NCI-H1436 treated with DMSO at 0.1 percent for 48 hours (cell line): ENCODE results near the gene TAF1B.
"Not testable (repeated sequence)": the region's sequence is repeated elsewhere in the genome, so short reads cannot be mapped to it uniquely, and the experiment has no call there.

Experiments
- DNase-seq: peaks from one replicate; lab custom pipeline; 2025; lab: John Stamatoyannopoulos, UW

TAF1B gene

DNA sequence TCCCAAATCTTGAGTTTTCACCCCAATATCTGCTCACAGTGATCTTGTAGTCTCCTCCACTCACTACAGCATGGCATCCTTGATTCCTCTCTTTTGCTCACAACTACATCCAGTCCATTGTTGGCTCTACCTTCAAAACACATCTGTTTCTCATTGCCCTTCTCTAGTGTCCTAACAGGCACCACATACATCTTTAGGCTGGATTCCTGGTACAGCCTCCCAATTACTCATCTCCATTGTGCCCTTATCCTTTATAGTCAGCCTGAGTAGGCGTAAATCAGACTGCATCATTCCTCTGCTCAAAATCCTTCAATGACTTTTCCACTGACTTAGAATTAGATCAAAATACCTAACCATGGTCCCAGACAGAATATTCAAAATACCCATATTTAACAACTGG, 10.7 kb upstream of the TAF1B start:
- no peak for DNase-seq

DNA sequence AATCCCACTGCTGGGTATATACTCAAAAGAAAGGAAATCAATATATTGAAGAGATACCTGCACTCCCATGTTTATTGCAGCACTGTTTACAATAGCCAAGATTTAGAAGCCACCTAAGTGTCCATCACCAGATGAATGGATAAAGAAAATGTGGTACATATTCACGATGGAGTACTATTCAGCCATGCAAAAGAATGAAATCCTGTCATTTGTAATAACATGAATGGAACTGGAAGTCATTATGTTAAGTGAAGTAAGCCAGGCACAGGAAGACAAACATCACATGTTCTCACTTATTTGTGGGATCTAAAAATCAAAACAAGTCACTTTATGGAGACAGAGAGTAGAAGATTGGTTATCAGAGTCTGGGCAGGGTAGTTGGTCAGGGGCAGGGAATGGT, 8.2 kb upstream of the TAF1B start:
- DNase-seq = not testable (repeated sequence)

DNA sequence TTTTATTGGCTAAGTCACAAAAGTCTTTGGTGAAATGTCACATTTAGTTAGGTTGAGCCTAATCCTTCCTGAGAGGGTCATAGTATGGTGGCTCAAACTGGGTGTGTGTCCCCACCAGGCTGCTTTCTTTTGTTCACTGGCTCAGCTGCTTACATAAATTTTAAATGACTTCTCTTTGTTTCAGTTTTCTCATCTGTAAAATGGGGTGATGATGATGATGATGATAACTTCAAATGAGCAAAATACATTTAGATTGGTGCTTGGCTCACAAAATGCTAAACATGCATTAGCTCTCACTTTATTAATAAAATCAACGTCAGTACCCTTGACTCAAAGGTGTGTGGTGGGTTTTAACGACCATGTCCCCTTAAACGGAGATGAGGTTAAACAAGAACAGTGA, 7.2 kb upstream of the TAF1B start:
- DNase-seq = no peak

DNA sequence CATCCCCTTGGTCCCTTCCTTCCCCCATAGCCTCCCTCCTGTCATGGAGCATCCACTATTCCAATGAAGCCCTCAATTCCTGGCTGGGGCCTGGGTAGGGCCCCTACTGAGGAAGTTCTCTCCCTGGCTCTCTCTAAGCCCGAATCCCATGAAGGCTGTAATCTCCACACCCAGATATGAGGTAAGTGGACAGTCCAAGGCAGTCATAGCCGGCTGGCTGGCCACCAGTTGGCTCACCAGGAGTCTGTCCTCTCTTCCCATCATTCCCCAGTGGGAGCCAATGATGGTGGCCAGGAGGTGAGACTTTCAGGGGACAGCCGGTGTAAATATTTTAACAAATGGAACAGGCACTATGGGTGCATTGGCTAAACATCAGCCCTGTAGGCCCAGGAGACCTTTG, 6.8 kb upstream of the TAF1B start:
- no peak for DNase-seq

DNA sequence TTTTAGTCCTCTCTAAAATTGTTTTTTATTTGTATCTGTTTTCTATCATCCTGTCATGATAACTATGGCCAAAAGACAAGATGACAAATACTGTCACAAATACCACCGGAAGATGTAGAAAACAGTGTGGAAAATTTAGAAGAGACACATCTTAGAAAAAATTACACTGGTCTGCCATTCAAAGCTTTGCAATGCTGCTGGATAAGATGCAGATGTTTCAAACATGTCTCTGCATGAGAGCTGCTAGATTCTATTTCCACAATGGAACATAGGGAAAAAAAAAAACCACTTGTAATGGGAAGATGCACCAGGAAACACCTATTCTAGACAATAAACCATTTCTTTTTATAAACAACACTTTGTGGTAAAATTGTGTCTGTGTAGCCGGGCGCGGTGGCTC, 5.8 kb upstream of the TAF1B start:
- DNase-seq = no peak

DNA sequence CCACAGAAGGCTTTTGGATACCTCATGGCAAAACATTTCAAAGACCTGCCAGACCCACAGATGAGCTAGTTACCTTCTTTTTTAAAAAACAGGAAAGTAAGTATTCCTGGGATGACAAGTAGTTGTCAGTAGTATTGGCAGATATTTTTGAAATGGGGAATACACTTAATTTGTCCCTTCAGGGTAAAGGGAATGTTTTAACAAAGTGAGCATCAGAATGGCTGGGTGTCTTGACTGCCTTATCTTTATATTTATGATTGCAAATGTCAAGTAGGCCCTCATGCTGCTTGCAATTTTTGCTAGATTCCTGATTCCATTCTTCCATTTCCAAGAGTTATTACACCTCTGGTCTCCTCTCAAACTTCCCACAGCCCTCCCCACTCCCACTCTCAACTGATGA, 4.9 kb upstream of the TAF1B start:
- no peak for DNase-seq

DNA sequence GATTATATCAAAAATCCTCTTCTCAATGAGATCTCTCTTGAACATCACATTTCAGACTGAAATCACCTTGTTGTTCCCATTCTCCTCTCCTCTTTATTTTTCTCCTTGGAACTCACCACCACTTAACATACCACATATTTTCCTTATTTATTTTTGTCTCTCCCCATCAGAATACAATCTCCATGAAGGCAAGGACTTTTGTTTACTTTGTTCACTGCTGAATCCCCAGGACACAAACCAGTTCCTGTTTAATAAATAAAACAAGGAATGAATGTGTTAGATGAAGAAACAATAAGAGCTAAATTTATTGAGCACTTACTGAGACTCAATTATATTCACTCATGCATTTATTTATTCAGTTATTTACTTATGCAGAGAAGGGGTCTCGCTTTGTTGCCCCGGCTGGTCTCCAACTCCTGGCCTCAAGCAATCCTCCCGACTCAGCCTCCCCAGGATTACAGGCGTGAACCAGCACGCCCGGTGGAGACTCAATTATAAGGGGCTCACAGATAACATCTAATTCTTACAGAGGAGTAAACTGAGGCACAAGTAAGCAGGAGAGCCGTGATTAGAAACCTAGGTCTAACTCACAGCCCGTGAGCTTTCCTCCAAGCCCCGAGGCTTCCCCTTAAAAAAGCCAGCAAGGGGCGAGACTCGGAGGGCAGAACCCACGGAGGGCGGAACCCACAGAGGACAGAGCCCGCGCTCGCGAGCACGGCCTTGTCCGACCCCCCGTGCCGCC, 616 bp upstream of the TAF1B start:
- DNase-seq = no peak

DNA sequence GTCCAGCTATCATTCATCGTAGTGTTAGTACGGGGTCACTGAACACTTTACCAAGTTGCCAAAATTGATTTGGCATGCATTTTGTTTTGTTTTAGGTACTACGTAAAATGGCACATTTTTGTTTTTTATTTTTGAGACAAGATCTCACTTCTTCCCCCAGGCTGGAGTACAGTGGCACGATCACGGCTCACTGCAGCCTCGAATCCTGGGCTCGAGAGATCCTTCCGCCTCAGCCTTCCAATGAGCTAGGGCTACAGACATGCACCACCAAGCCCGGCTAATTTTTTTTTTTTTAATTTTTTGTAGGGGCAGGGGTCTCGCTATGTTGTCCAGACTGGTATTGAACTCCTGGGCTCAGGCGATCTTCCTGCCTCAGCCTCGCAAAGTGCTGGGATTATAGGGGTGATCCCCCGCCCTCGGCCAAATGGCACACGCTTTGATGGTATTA, 786 bp downstream of the TAF1B start:
- DNase-seq = no peak

DNA sequence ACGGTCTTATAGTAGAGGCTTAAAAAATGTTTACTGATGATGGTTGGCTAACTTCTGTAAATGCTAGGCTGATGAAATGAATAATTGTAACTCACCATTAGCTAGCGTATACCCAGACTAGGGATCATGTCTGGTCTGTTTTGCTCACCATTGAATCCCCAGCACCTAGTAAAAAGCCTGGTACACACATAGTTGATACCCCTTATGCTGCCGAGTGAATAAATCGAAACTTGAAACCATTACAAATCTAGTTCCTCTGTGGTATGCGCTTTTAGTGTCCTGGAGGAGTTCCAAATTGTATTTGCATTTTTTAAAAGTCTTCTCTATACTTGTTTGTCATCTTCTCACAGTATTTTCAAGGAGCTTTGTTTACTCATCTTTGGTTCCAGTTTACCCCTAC, 1.3 kb downstream of the TAF1B start:
- DNase-seq = no peak

DNA sequence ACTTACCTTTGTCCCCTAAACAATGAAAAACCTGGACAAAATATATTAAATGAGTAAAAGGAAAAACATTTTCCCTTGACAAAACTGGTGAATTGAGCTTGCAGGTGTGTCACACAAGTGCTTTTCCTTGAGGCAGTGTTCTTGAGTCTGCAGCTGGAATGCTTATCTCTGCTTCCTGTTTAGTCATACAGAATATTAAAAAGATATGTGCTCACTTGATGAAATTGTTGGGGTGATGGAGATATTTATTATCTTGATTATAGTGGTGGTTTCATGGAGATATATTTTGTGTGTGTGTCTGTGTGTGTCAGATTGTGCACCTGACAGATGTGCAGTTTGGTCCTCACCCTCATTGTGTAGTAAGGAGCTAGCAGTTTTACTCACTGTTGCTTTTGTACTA, 3.3 kb downstream of the TAF1B start:
- no peak for DNase-seq

DNA sequence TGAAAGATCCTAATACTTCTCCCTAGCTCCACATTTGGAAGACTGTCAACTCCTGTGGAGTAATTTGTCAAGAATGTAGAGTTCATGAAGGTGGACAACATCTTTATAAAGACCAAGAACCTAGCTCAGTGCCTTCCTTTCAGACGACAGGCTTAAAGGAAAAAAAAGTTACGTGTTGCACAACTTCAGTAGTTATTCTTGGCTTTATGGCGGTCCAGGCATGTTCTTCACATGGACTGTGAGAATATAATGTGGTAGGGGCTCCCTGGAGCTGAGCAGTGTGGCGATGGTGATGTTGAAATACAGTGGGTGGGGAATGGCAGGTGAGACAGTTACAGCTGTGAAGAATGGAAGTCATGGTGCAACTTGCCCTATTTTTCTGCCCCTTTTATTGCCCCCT, 3.9 kb downstream of the TAF1B start:
- no peak for DNase-seq

DNA sequence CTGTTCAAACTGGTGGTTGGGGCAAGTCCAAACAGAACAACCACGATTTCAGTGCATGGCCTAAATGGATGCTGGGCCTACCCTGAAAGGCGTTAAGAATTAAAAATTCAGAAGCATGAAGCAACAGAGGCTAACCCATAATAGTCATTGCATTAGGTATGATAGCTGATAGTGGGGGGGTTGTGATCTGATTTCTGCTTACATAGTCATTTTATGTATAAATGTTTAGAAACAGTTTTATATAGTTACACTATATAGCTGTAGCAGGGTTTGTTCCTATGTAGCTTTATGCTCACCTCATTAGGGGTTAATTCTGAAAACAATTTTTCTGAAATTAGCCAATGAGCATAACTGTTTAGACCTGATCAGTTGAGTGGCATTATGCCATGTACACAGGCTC, 9.6 kb downstream of the TAF1B start:
- DNase-seq = no peak

DNA sequence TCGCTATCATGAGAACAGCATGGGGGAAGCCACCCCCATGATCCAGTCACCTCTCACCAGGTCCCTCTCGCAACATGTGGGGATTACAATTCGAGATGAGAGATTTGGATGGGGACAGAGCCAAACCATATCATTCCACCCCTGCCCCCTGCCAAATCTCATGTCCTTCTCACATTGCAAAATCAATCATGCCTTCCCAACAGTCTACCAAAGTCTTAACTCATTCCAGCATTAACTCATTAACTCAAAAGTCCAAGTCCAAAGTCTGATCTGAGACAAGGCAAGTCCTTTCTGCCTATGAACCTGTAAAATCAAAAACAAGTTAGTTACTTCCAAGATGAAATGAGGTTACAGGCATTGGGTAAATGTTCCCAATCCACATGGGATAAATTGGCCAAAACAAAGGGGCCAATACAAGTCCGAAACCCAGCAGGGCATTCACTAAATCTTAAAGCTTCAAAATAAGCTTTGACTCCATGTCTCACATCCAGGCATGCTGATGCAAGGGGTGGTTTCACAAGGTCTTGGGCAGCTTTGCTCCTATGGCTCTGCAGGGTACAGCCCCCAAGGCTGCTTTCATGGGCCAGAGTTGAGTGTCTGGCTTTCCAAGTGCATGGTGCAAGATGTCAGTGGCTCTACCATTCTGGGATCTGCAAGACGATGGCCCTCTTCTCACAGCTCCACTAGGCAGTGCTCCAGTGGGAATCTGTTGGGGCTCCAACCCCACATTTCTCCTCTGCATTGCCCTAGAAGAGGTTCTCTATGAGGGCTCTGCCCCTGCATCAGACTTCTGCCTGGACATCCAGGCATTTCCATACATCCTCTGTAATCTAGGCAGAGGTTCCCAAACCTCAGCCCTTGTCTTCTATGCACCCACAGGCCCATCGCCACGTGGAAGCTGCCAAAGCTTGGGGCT, 14.8 kb downstream of the TAF1B start:
- no peak for DNase-seq

DNA sequence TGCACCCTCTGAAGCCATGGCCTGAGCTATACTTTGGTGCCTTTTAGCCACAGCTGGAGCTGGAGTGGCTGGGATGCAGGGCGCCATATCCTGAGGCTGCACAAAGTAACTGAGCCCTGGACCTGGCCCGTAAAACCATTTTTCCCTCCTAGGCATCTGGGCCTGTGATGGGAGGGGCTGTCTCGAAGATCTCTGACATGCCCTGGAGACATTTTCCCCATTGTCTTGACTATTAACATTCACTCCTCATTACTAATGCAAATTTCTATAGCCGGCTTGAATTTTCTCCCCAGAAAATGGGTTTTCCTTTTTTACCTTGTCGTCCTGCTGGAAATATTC, 15.4 kb downstream of the TAF1B start:
- DNase-seq = no peak

DNA sequence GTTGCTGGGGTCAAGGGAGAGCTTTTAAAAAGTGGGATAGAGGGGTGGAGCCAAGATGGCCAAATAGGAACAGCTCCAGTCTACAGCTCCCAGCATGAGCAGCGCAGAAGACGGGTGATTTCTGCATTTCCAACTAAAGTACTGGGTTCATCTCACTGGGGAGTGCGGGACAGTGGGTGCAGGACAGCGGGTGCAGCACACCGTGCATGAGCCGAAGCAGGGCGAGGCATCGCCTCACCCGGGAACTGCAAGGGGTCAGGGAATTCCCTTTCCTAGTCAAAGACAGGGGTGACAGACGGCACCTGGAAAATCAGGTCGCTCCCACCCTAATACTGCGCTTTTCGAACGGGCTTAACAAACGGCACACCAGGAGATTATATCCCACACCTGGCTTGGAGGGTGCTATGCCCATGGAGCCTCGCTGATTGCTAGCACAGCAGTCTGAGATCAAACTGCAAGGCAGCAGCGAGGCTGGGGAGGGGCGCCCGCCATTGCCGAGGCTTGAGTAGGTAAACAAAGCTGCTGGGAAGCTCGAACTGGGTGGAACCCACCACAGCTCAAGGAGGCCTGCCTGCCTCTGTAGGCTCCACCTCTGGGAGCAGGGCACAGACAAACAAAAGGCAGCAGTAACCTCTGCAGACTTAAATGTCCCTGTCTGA, 17.8 kb downstream of the TAF1B start:
- DNase-seq = not testable (repeated sequence)

DNA sequence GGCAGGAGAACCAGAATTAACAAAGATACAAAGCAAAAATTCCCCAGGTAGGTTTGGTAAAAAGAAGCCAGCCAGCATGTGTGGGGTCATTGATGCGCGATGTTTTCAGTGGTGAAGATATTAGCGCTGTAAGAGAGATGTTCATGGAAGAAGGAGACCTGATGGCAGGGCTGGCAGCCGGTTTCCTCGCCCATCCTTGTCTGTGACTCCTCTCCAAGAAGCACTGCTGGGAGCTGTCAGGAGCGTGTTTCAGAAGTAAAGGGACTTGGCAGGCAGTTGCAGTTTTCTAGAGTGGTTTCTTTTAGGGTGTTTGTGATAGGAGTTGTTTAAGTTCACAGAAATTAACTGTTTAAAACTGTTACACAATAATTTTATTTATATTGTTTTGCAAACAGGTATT, 24.6 kb downstream of the TAF1B start:
- DNase-seq = no peak

DNA sequence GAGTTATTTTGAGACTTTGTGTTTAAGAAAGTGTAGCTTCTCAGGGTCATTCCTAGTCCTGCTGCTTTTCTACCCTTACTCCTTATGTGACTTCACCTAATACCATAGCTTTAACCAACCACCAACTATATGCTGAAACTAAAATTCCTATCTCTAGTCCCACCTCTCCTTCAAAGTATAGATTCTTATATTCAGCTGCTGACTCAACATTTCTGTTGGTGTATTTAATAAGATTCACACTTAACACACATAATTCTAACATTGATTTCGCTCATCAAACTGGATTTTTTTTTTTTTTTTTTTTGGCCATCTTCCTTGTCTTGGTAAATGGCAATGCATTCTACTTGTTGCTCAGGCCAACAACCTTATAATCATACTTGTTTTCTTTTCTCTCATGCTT, 30.1 kb downstream of the TAF1B start:
- DNase-seq = no peak

DNA sequence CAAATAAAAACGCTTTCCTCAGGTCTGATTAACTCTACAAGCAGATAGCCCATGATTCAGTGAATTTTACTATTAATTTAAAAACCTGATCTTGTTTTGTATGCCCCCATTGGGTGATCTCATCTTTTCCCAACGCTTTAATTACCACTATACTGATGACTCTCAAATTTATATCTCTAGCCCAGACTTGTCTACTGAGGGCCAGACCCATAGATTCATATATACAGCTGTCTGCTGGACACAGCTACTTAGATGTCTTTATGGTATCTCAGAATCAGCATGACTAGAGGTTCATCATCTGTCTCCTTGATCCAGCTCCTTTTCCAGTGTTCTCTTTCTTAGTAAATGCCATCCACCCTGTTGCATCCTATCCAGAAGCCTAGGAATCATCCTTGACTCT, 33.8 kb downstream of the TAF1B start:
- DNase-seq = no peak

DNA sequence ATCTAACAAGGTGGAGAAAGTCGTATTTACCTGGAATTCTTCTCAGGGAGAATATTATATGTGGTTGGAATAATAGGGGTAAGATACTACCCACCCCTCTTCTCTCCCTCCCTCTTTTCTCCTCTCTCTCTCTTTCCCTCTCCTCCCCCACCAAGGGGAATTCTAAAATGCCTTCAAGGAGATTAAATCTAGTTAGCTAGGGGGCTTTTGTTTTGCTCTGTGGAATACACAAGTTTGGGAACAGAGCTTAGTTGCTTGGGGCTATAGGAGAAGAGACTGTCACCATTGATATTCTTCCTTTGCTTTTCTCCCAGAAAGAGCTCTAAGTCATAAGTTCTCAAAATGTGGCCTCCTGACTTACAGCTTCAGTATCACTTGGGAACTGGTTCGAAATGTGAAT, 34.5 kb downstream of the TAF1B start:
- no peak for DNase-seq

DNA sequence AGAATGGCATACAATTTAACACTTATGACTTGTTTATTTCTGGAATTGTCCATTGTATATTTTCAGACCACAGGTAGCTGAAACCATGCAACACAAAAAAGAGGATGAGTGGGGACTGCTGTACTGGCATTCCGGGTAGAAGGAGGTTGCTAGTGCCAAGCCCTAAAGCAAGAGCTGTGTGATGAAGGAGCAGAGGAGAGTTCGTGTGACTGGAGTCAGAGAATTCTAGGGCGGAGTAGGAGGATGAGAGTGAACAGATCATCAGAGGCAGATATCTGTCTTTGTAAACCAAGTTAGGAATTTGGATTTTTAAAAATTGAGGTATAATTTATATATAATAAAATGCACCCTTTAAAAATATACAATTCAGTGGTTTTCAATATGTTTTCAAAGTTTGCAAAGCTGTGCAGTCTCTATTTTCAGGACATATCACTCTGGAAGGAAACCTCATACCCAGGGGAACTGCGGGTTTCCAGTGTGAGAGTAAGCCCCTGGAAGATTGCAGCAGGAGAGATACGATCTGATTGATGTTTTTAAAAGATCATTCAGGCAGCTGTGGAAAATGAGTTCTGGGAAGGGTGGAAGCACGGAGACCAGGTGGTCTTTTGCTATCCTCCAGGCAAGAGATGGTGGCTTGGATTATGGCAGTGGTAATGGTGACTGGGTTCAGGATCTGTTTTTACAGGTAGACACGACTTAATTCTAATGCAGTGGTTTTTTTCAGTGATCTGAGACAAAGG, 36.4 kb downstream of the TAF1B start:
- no peak for DNase-seq

DNA sequence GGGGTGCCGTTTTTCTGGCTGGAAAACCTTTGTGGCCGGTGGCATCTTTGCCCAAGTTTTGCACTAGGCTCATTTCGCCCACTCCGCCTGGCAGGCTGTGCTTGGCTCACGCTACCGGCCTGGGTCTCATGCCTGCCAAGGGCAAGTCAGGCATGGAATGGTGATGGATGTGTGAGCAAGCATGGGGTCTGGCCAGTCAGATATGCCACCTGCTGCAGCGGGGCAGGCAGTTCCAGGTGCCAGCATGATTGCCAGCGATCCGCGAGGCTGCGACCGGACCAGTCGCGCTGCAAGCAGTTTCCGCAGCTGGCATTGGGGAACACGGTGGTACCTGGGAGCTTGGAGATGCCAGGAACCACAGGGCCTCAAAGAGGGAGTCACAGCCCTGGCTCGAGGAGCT, 40.6 kb downstream of the TAF1B start:
- DNase-seq = no peak

DNA sequence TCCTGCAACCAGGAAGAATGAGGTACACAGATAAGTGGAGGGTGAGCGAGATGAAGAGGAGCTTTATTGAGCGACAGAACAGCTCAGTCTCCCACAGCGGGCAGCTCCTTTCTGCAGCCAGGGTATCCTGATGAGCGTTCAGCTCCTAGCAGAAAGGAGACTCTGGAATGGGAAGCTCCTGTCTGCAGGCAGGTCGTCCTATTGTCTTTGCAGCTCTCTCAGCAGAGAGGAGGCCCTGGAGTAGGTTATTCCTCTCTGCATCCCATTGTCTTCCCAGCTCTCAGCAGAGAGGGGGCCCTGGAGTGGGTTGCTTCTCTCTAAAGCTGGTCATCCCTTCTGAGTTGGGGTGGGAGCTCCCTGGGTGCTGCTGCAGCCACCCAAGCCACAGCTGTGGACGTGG, 41.2 kb downstream of the TAF1B start:
- no peak for DNase-seq
